H9 (cell line): ENCODE measurements around the gene CD180. TPM values are rescaled to one million over a fixed set of nuclear protein-coding genes. Genes with fewer than 3 reads are reported as not detected.

ENCODE experiments used
- DNase-seq: peaks from one replicate; pipeline ENCODE4 v3.0.0-alpha.2; 2017
- H2AFZ ChIP-seq: one replicate; pipeline ENCODE4 v1.6.1; 2013; ENCODE audit warnings: mild to moderate bottlenecking, low read length, control low read depth, moderate library complexity
- H2AK5ac ChIP-seq: 2 replicates; pipeline ENCODE4 v1.6.1; 2013; ENCODE audit warnings: low read length, control low read depth, mixed read lengths; ENCODE audit not compliant: insufficient read length
- H2BK120ac ChIP-seq: one replicate; pipeline ENCODE4 v1.6.1; 2013; ENCODE audit warnings: low read depth, mild to moderate bottlenecking, low read length, control low read depth, inconsistent platforms; ENCODE audit not compliant: poor library complexity, severe bottlenecking
- H2BK12ac ChIP-seq: 2 replicates; pipeline ENCODE4 v1.6.1; 2013; ENCODE audit warnings: low read length, control low read depth, mixed read lengths, low read depth; ENCODE audit not compliant: insufficient read length
- H2BK15ac ChIP-seq: 2 replicates; pipeline ENCODE4 v1.6.1; 2013; ENCODE audit warnings: low read depth, low read length, control low read depth
- H2BK20ac ChIP-seq: one replicate; pipeline ENCODE4 v1.6.1; 2013; ENCODE audit warnings: low read depth, mild to moderate bottlenecking, low read length, control low read depth, inconsistent platforms; ENCODE audit not compliant: poor library complexity, severe bottlenecking
- H2BK5ac ChIP-seq: 2 replicates; pipeline ENCODE4 v1.6.1; 2013; ENCODE audit warnings: low read length, control low read depth, mixed read lengths; ENCODE audit not compliant: insufficient read length
- H3K14ac ChIP-seq: 2 replicates; pipeline ENCODE4 v1.6.1; 2013; ENCODE audit warnings: low read length, control low read depth; ENCODE audit not compliant: insufficient read depth
- H3K18ac ChIP-seq: 2 replicates; pipeline ENCODE4 v1.6.1; 2013; ENCODE audit warnings: low read depth, mild to moderate bottlenecking, mixed read lengths, low read length, control low read depth; ENCODE audit not compliant: insufficient read length
- H3K23ac ChIP-seq: 2 replicates; pipeline ENCODE4 v1.6.1; 2013; ENCODE audit warnings: low read length, control low read depth, mixed read lengths, low read depth; ENCODE audit not compliant: insufficient read length
- H3K23me2 ChIP-seq: 2 replicates; pipeline ENCODE4 v1.6.1; 2013; ENCODE audit warnings: low read depth, mild to moderate bottlenecking, mixed read lengths, low read length, control low read depth; ENCODE audit not compliant: insufficient read length, poor library complexity, severe bottlenecking
- H3K27ac ChIP-seq: 2 replicates; pipeline ENCODE4 v1.5.1; 2013; ENCODE audit warnings: low read length, control low read depth, mixed read lengths, low read depth; ENCODE audit not compliant: insufficient read length
- H3K27me3 ChIP-seq: 2 replicates; pipeline ENCODE4 v1.6.1; 2013; ENCODE audit warnings: low read length, control low read depth, inconsistent platforms; ENCODE audit not compliant: insufficient read depth
- H3K4ac ChIP-seq: 2 replicates; pipeline ENCODE4 v1.6.1; 2013; ENCODE audit warnings: low read depth, mild to moderate bottlenecking, control low read depth, inconsistent platforms, low read length, moderate library complexity
- H3K4me1 ChIP-seq: 2 replicates; pipeline ENCODE4 v1.6.1; 2013; ENCODE audit warnings: low read length, control low read depth, inconsistent platforms; ENCODE audit not compliant: insufficient read depth
- H3K4me2 ChIP-seq: 2 replicates; pipeline ENCODE4 v1.6.1; 2013; ENCODE audit warnings: low read length, control low read depth, mixed read lengths; ENCODE audit not compliant: insufficient read length, insufficient read depth
- H3K56ac ChIP-seq: 2 replicates; pipeline ENCODE4 v1.6.1; 2013; ENCODE audit warnings: low read depth, mild to moderate bottlenecking, mixed read lengths, low read length, control low read depth; ENCODE audit not compliant: insufficient read length
- H3K79me1 ChIP-seq: 2 replicates; pipeline ENCODE4 v1.6.1; 2013; ENCODE audit warnings: low read depth, mild to moderate bottlenecking, moderate library complexity, low read length, control low read depth, inconsistent platforms; ENCODE audit not compliant: insufficient read depth, poor library complexity, severe bottlenecking
- H3K79me2 ChIP-seq: 2 replicates; pipeline ENCODE4 v1.6.1; 2013; ENCODE audit warnings: low read length, control low read depth, inconsistent platforms; ENCODE audit not compliant: insufficient read depth
- H3K9ac ChIP-seq: 2 replicates; pipeline ENCODE4 v1.6.1; 2013; ENCODE audit warnings: low read length, control low read depth, mixed read lengths; ENCODE audit not compliant: insufficient read length; ENCODE audit errors: extremely low read depth
- H3K9me3 ChIP-seq: one replicate; pipeline ENCODE4 v1.6.1; 2013; ENCODE audit warnings: low read depth, low read length, inconsistent platforms; ENCODE audit not compliant: control insufficient read depth
- H3T11ph ChIP-seq: one replicate; pipeline ENCODE4 v1.6.1; 2013; ENCODE audit warnings: mild to moderate bottlenecking, low read length, control low read depth, inconsistent platforms
- H4K20me1 ChIP-seq: one replicate; pipeline ENCODE4 v1.6.1; 2013; ENCODE audit not compliant: control insufficient read depth, insufficient read length, insufficient read depth
- H4K5ac ChIP-seq: 2 replicates; pipeline ENCODE4 v1.6.1; 2013; ENCODE audit warnings: low read depth, mild to moderate bottlenecking, mixed read lengths, low read length, control low read depth; ENCODE audit not compliant: insufficient read length
- H4K8ac ChIP-seq: replicated peaks from 2 replicates; pipeline ENCODE4 v1.6.1; 2013; ENCODE audit warnings: low read length, control low read depth, mixed read lengths, low read depth; ENCODE audit not compliant: insufficient read length
- H4K91ac ChIP-seq: 2 replicates; pipeline ENCODE4 v1.6.1; 2013; ENCODE audit warnings: low read depth, mild to moderate bottlenecking, moderate library complexity, mixed read lengths, low read length, control low read depth; ENCODE audit not compliant: insufficient read length
- H3K27ac Mint-ChIP-seq, 3 experiments: 2 replicates in 2 of 3; 3 replicates in 1 of 3; pipeline ENCODE4 v1.8.0; 2020 to 2021; ENCODE audit warnings: mixed read lengths in 3 of 3, mild to moderate bottlenecking in 1 of 3, moderate library complexity in 1 of 3
- H3K27me3 Mint-ChIP-seq: 2 replicates; pipeline ENCODE4 v1.8.0; 2021; ENCODE audit warnings: low read depth, mild to moderate bottlenecking, moderate library complexity, mixed read lengths
- H3K36me3 Mint-ChIP-seq, 3 experiments: 2 replicates in 2 of 3; 3 replicates in 1 of 3; pipeline ENCODE4 v1.8.0; 2020 to 2021; ENCODE audit warnings: low read depth in 3 of 3, mixed read lengths in 3 of 3; ENCODE audit not compliant: insufficient read depth in 1 of 3
- H3K4me1 Mint-ChIP-seq, 2 experiments: 2 replicates each; pipeline ENCODE4 v1.8.0; 2020; ENCODE audit warnings: mixed read lengths in 2 of 2
- H3K4me3 Mint-ChIP-seq, 2 experiments: 2 replicates in 1 of 2; 3 replicates in 1 of 2; pipeline ENCODE4 v1.8.0; 2020 to 2021; ENCODE audit warnings: mild to moderate bottlenecking in 2 of 2, mixed read lengths in 2 of 2, moderate library complexity in 1 of 2
- H3K9me3 Mint-ChIP-seq, 2 experiments: 2 replicates in 1 of 2; 3 replicates in 1 of 2; pipeline ENCODE4 v1.8.0; 2020; ENCODE audit warnings: mild to moderate bottlenecking in 2 of 2, mixed read lengths in 2 of 2, moderate library complexity in 1 of 2
- WGBS: extraction: QIAGEN DNeasy Blood & Tissue Kit; methylation state at CpG from one replicate; pipeline ENCODE4 v1.1.7; 2013; ENCODE audit warnings: missing lambda C conversion rate, low lambda C conversion rate, mixed read lengths; ENCODE audit not compliant: insufficient read length; ENCODE audit errors: extremely low coverage; 5-methylcytosine and 5-hydroxymethylcytosine counted together
- total RNA-seq: library from RNA; stranded (reverse); gene quantifications from 2 replicates; pipeline ENCODE4 v1.2.1, GENCODE V29; 2021
- TF ChIP-seq, protein P1 (sequence below): fragments of 200-600 bp; sonication (generic); conservative IDR thresholded peaks from 3 replicates; pipeline ENCODE4 v1.8.0; 2021; ENCODE audit warnings: antibody characterized with exemption, mild to moderate bottlenecking

Gene CD180
- total RNA-seq, 1 experiment from 2014 or later: not detected

DNA sequence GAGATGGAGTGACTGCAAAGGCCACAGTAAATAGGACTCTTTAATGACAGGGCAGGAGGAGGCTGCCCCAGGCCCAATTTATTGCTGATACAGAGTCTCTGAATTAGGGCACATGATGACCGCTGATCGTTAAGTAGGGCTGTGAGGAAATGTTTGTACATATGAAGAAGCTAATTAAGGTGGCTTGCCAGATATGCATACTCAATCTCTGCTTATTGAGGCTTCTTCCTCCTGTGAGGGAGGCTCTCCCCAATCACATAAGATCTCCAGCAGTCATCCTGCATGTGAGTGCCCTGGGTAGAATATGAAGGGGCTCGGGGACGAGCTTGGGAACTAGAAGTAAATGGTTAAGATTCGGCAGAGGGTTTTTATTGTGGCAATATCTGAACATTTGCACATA, 8.2 kb upstream of the CD180 start:
- DNase-seq: no peak
- Mint-ChIP-seq H3K27me3 (peaks cover 2% of the 10 kb centered on the region; the same call in 1 of the 2 replicates), H3K9me3 (peaks cover 0 to 8% of the 10 kb centered on the region in 2 experiments; a peak in 3 of 5 replicates), H3K4me1 (peaks cover 2% of the 10 kb centered on the region in 2 experiments; a peak in 1 of 4 replicates), H3K4me3 (no peak overlapping the region), H3K36me3 (peaks cover 0 to 9% (median 1%) of the 10 kb centered on the region in 3 experiments; a peak in 3 of 7 replicates), H3K27ac (no peak overlapping the region; a peak in 1 of 7 replicates)
- TF ChIP-seq, protein P1, sequence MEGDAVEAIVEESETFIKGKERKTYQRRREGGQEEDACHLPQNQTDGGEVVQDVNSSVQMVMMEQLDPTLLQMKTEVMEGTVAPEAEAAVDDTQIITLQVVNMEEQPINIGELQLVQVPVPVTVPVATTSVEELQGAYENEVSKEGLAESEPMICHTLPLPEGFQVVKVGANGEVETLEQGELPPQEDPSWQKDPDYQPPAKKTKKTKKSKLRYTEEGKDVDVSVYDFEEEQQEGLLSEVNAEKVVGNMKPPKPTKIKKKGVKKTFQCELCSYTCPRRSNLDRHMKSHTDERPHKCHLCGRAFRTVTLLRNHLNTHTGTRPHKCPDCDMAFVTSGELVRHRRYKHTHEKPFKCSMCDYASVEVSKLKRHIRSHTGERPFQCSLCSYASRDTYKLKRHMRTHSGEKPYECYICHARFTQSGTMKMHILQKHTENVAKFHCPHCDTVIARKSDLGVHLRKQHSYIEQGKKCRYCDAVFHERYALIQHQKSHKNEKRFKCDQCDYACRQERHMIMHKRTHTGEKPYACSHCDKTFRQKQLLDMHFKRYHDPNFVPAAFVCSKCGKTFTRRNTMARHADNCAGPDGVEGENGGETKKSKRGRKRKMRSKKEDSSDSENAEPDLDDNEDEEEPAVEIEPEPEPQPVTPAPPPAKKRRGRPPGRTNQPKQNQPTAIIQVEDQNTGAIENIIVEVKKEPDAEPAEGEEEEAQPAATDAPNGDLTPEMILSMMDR: no peak
- H3K18ac ChIP-seq: no peak overlapping the region
- no peak overlapping the region for H2BK120ac ChIP-seq
- H2BK20ac ChIP-seq: no peak overlapping the region
- H3K4ac ChIP-seq: no peak overlapping the region
- WGBS: no CpG with 5 or more reads among the region's 5 CpGs
- no peaks in the 10 kb centered on the region for H3K79me2 ChIP-seq
- H3K9me3 ChIP-seq: no peaks in the 10 kb centered on the region
- no peak overlapping the region for H2AK5ac ChIP-seq
- H4K20me1 ChIP-seq: no peaks in the 10 kb centered on the region
- no peak overlapping the region for H3T11ph ChIP-seq
- H3K79me1 ChIP-seq: no peaks in the 10 kb centered on the region
- no peak overlapping the region for H3K14ac ChIP-seq
- H3K27ac ChIP-seq: no peak overlapping the region
- no peak overlapping the region for H4K8ac ChIP-seq
- H3K4me1 ChIP-seq: no peaks in the 10 kb centered on the region; the same call in 1 of the 2 replicates
- no peak overlapping the region for H3K4me2 ChIP-seq
- H3K23ac ChIP-seq: no peak overlapping the region
- H3K56ac ChIP-seq: no peak overlapping the region
- no peak overlapping the region for H3K9ac ChIP-seq
- no peak overlapping the region for H4K91ac ChIP-seq
- H2BK5ac ChIP-seq: no peak overlapping the region
- no peaks in the 10 kb centered on the region for H3K27me3 ChIP-seq
- no peak overlapping the region for H4K5ac ChIP-seq
- peaks cover 2% of the 10 kb centered on the region for H3K23me2 ChIP-seq
- no peak overlapping the region for H2AFZ ChIP-seq
- H2BK12ac ChIP-seq: no peak overlapping the region
- no peak overlapping the region for H2BK15ac ChIP-seq
